A549 (cell line): ENCODE results near the gene DEF6.

ENCODE experiments used
- CBX8 ChIP-seq: fragments of 200-600 bp; sonication (generic); IDR thresholded peaks from 2 replicates; pipeline ENCODE4 v1.6.1; 2016
- CEBPB ChIP-seq, 2 experiments: fragments of >200 bp in 1 of 2; sonication (Bioruptor Twin) in 1 of 2; formaldehyde crosslinking in 1 of 2; IDR thresholded peaks; 2 replicates each; pipeline ENCODE4 v1.6.1; 2012 to 2016
- E2F6 ChIP-seq: IDR thresholded peaks from 2 replicates; pipeline ENCODE4 v1.6.1; 2012; ENCODE audit warnings: low read depth, borderline replicate concordance
- HOXA7 ChIP-seq: fragments of 250-450 bp; sonication (Bioruptor Pico); IDR thresholded peaks from 2 replicates; pipeline ENCODE4 v1.5.0; 2020; ENCODE audit warnings: mild to moderate bottlenecking, moderate library complexity
- JUN ChIP-seq, 2 experiments: fragments of >200 bp; sonication (Bioruptor Twin); formaldehyde crosslinking; IDR thresholded peaks; 2 replicates in 1 of 2; 3 replicates in 1 of 2; pipeline ENCODE4 v1.6.1; 2016 to 2017
- KDM5A ChIP-seq: fragments of 200-600 bp; sonication (generic); IDR thresholded peaks from 2 replicates; pipeline ENCODE4 v1.6.1; 2016; ENCODE audit warnings: antibody characterized with exemption, mild to moderate bottlenecking
- MYC ChIP-seq: IDR thresholded peaks from 2 replicates; pipeline ENCODE4 v1.6.1; 2012; ENCODE audit warnings: mild to moderate bottlenecking, inconsistent platforms, low read length, improper control_type of control experiment, borderline replicate concordance
- RNF2 ChIP-seq: fragments of 200-600 bp; sonication (generic); IDR thresholded peaks from 2 replicates; pipeline ENCODE4 v1.6.1; 2016; ENCODE audit warnings: low read depth, mild to moderate bottlenecking, antibody characterized with exemption, moderate library complexity, borderline replicate concordance
- USF2 ChIP-seq: fragments of 450-650 bp; IDR thresholded peaks from 2 replicates; pipeline ENCODE4 v1.6.1; 2014; ENCODE audit warnings: antibody characterized with exemption
- TF ChIP-seq, protein P1 (sequence below): fragments of >200 bp; sonication (Bioruptor Twin); formaldehyde crosslinking; IDR thresholded peaks from 3 replicates; pipeline ENCODE4 v1.5.1; 2016
- TF ChIP-seq, protein P2 (sequence below): fragments of >200 bp; sonication (Bioruptor Twin); formaldehyde crosslinking; IDR thresholded peaks from 3 replicates; pipeline ENCODE4 v1.6.1; 2016

DNA sequence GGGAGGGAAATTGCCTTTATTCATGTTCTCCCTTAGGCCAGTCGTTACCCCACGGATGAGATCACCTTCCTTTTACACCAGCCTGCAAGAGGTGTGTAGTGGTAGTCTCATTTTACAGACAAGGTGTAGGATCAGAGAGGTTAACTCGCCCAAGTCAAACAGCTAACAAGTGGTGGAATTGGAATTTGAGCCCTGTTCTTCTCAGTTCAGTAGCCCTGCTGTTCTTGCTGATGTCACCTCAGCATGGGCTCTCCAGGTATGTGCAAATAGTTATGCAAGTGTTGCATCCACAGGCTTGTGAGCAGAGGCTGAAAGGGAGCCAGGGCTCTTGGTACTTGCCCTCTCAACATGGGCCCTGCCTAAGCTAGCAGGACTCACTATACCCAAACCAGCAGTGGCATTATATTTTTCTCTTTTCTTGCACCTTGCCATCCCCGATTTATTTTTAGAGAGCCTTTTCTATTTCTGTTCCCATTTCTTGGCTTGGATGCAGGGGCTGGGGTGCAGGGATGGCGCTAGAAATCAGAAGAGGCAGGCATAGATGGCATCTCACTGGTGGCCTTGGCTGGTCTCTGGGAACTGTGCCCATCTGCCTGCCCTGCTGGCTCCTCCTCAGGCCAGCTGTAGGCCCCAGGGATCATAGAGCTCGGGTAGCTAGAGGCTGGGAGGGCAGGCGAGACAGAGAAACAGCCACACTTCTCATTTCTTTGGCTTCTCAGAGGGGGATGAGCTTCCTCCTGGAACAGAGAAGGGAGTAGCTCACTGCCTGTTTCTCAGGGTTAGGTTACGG lies 62.9 kb downstream of the DEF6 start:
- TF ChIP-seq MYC, result no peak
- TF ChIP-seq, protein P1, sequence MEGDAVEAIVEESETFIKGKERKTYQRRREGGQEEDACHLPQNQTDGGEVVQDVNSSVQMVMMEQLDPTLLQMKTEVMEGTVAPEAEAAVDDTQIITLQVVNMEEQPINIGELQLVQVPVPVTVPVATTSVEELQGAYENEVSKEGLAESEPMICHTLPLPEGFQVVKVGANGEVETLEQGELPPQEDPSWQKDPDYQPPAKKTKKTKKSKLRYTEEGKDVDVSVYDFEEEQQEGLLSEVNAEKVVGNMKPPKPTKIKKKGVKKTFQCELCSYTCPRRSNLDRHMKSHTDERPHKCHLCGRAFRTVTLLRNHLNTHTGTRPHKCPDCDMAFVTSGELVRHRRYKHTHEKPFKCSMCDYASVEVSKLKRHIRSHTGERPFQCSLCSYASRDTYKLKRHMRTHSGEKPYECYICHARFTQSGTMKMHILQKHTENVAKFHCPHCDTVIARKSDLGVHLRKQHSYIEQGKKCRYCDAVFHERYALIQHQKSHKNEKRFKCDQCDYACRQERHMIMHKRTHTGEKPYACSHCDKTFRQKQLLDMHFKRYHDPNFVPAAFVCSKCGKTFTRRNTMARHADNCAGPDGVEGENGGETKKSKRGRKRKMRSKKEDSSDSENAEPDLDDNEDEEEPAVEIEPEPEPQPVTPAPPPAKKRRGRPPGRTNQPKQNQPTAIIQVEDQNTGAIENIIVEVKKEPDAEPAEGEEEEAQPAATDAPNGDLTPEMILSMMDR, result no peak
- no peak for TF ChIP-seq JUN (IDR thresholded peaks at IDR 0.05)
- no peak for TF ChIP-seq E2F6
- TF ChIP-seq CBX8, result no peak
- no peak for TF ChIP-seq RNF2
- TF ChIP-seq USF2, result no peak
- TF ChIP-seq HOXA7 (CRISPR knock-in tag), result no peak
- no peak for TF ChIP-seq KDM5A
- TF ChIP-seq, protein P2, sequence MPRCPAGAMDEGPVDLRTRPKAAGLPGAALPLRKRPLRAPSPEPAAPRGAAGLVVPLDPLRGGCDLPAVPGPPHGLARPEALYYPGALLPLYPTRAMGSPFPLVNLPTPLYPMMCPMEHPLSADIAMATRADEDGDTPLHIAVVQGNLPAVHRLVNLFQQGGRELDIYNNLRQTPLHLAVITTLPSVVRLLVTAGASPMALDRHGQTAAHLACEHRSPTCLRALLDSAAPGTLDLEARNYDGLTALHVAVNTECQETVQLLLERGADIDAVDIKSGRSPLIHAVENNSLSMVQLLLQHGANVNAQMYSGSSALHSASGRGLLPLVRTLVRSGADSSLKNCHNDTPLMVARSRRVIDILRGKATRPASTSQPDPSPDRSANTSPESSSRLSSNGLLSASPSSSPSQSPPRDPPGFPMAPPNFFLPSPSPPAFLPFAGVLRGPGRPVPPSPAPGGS, result no peak
- no peak for TF ChIP-seq CEBPB (IDR thresholded peaks at IDR 0.05)
